GM21717 (cell line): ENCODE results near the gene MYO7B.

ENCODE experiments used
- ATAC-seq: cut with Tn5 transposase; IDR thresholded peaks from one replicate; pipeline ENCODE4 v1.9.1; 2021; ENCODE audit warnings: mild to moderate bottlenecking, moderate library complexity; ENCODE audit not compliant: unreplicated experiment

Gene MYO7B

GRCh38 chr2:127658641-127659407 is 123.3 kb downstream of the MYO7B start:
- ATAC-seq = no peak

DNA sequence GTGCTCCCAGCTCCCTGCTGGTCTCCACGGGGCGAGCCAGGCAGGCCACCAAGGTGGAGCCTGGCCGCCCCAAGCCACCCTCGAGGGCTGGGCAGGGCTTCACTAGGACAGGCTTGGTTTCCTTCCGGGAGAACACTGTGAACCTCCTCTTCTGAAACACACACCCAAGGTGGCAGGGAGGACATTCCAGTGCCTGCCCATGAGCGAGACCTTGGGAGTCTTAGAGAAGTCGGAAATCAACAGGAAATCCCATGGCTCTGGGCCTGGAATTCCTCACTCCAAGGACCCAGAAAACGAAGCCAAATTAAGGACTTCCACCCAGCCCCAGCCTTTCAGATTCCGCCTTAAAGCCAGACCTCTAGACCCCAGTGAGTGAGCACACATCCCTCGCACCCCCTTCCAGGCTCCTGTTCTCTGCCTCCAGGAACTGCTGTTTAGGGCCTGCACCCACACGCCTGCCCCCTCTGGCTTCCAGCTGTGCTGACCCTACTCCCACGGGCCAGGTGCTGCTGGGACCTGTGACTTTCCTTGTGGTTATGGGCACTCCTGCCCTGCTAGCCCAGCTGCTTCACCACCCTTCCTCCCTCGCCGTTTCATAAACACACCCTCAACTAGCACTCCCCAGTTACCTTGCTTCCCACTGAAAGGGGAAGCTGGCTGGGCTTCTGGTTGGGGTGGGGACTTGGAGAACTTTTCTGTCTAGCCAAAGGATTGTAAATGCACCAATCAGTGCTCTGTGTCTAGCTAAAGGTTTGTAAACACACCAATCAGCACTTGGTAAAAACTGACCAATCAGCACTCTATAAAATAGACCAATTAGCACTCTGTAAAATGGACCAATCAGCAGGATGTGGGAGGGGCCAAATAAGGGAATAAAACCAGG is 124.2 kb downstream of the MYO7B start:
- ATAC-seq = no peak

DNA sequence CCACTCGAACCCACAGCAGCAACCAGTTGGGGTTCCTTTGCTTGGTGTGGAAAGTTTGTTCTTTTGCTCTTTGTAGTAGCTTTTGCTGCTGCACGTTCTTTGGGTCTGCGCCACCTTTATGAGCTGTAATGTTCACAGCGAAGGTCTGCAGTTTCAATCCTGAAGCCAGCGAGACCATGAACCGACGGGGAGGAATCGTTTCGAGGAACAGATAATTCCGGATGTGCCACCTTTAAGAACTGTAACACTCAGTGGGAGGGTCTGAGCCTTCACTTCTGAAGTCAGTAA is 124.8 kb downstream of the MYO7B start:
- no peak for ATAC-seq

GRCh38 chr2:127661072-127661649 is 125.7 kb downstream of the MYO7B start:
- ATAC-seq = no peak

DNA sequence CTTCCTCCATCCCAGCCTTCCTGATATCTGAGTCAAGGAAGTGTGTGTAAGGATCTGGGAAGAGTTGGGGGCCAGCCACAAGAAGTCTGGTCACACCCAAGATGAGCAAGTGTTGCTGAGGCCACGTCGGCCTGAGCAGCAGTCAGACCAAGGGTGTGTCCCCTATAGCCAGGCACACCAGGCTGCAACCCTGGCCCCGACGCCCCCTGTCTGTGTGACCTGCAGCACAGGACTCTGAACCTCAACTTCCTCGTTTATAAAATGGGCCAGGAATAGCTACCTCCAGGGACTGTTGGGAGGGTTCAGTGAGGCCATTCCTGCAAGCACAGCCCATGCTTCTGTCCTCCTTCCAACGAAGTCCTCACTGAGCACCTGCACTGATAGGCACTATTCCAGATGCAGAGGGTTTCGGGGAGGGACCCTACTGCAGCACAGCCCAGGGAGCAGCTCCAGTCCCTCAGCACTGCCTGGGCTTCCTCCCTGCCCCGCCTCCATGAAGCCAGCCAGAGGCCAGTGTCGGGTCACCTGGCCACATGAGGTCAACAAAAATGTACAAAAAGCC is 126.5 kb downstream of the MYO7B start:
- ATAC-seq = no peak

- no peak for ATAC-seq
Observed at GRCh38 chr2:127662937-127663565, 127.6 kb downstream of the MYO7B start.

GRCh38 chr2:127663566-127664064 is 128.1 kb downstream of the MYO7B start:
- ATAC-seq = no peak

DNA sequence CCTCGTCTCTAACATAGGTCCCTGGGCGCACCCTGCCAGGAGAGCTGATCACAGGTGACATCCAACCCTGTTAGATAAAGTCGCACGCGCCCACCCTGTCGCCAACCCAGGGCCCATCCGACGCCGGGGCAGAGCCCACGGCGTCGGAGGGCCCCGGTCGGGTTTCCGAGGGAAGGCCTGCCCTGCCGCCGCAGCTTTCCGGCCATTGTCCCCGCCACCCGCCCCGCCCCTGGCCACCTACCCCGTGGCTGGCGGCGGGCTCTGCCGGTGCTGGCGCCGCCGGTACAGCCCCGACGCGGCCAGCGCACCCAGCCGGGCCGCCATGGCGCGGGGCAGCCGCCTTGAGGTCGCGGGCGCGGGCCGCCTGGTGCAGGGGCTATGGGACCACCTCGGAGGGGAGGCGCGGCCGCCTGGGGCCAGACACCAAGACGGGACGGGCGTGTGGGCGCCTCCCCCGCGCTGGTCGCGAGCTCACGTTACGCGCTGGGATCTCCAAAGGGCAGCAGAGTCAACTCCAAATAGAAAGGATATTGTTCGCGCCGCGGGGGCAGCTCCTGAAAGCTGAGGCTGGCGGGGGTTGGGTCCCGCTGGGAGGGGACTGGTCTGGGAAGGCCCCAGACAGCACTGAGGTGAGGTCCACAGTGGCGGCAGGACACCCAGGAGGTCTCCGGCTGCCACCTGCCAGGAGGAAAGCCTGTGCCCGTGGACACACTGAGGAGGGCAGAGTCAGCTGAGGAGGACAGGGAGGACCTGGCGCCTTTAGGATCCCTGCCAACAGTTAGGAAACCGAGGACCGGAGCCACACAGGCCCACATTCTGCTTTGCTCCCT is 128.8 kb downstream of the MYO7B start:
- no peak for ATAC-seq

DNA sequence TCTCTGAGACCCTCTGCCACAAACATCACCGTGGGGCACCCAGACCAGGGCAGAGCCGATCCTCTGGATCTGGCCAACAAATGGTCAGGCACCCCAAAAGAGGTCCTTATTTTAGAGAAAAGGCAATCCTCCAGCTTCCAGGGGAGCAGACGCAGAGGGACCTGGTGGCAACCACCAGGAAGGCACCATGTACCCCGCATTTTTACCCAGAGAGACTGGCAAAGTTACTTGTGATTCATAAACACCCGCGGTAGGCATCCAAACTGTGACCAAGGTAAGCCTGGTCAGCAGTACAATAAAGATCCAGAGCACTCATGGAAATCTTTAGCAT is 129.4 kb downstream of the MYO7B start:
- no peak for ATAC-seq

- ATAC-seq = no peak
Observed at GRCh38 chr2:127665267-127665893, 129.9 kb downstream of the MYO7B start.

GRCh38 chr2:127669056-127669455 is 133.6 kb downstream of the MYO7B start:
- ATAC-seq = no peak

- ATAC-seq = no peak
Observed at GRCh38 chr2:127670055-127670956, 134.8 kb downstream of the MYO7B start.

- ATAC-seq = no peak
Observed at GRCh38 chr2:127670957-127671290, 135.4 kb downstream of the MYO7B start.

DNA sequence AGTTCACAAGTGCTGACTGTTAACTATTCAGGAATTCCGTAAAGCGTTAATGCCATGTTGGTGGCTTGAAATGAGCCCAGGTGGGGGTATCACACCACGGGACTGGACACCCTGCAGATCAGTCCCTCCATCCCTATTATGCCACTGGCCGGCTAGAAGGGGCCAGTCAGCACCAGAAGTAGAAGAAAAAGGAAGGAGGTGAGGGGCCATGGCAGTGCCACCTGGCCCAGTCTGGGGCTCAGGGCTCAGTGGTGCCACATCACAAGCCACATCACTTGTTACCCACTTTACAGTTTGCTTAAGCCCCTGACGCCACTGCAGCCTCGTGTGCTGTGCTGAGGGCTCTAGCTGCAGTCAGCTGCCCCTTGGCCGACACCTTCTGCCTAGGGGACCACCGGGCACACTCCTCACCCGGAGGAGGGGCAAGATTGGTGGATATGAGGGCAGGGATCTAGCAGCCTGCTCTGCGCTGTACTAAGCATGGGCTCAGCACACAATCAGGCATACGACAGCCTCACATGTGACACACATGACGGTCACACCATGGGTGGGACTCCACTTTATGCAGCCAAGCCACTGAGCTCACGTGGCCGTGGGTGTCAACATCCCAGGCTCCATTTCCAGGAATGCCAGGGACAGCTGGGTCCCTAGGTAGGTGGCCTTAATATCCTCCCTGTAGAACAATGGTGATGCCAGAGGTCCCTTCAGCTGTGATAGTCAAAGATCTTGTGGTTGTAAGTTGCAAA is 136.2 kb downstream of the MYO7B start:
- no peak for ATAC-seq

DNA sequence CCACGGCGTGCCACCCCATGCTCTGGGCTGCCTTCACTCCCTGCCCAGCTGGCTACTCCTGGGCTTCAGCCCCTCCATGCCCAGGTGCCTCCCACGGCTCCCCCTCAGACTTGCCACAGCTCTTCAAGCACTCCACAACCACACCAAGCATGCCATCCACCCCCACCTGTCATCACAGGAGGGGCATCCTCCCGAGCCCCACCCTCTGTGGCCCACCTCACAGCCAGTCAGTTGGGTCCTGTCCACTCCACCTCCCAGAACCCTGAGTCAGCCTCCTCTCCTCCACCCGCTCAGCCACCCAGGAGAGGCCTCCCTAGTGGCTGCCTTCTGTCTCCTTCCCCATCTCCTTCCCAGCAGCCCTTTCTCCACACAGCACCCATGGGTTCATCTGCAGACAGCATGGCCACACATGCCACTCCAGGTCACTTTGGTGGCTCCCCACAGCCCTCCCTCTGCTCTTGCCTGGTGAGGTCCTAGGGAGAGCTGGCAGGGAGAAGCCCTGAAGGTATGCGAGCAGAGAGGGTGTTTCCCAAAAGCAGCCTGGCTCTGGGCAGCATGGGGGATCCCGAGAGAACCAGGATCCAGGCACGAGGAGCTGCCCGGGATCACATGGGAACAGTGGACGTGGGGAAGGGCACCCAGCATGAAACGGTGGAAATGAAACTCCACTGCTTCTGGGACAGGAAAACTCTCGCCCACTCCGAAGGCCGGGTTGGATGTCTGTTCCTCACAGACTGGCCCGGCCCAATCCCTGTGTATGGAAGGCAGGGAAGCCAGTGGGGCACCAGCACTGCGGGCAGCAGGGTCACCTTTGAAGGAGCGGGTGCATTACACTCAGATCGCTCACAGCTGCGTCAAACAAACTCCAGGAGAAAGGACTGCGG is 137.1 kb downstream of the MYO7B start:
- no peak for ATAC-seq

GRCh38 chr2:127673291-127674069 is 138.0 kb downstream of the MYO7B start:
- ATAC-seq = no peak
